H1 (cell line): ENCODE results near the gene ZNF611.

Source experiments
- CTCF ChIP-seq, 3 experiments: IDR thresholded peaks; 1 replicate in 2 of 3; 2 replicates in 1 of 3; pipeline versions ENCODE4 v1.5.1 to v1.6.1; 2011; ENCODE audit warnings: low read length in 3 of 3, mild to moderate bottlenecking in 3 of 3, inconsistent platforms in 2 of 3, low read depth in 1 of 3, moderate library complexity in 1 of 3; ENCODE audit not compliant: insufficient read depth in 1 of 3; ENCODE audit errors: control extremely low read depth in 1 of 3
- EGR1 ChIP-seq: IDR thresholded peaks from 2 replicates; pipeline ENCODE4 v1.6.1; 2011; ENCODE audit warnings: low read depth, low read length, borderline replicate concordance
- JUN ChIP-seq: IDR thresholded peaks from 2 replicates; pipeline ENCODE4 v1.6.1; 2011; ENCODE audit warnings: low read depth, mild to moderate bottlenecking, improper control_type of control experiment, low read length
- MAX ChIP-seq: IDR thresholded peaks from 2 replicates; pipeline ENCODE4 v1.6.1; 2012; ENCODE audit warnings: inconsistent platforms
- POLR2A ChIP-seq, 2 experiments: IDR thresholded peaks; 1 replicate in 1 of 2; 2 replicates in 1 of 2; pipeline ENCODE4 v1.6.1; 2011; ENCODE audit warnings: low read depth in 2 of 2, low read length in 2 of 2, mild to moderate bottlenecking in 2 of 2; ENCODE audit errors: control extremely low read depth in 1 of 2
- RAD21 ChIP-seq, 2 experiments: IDR thresholded peaks in 1 of 2; conservative IDR thresholded peaks in 1 of 2; 2 replicates each; pipeline ENCODE4 v1.6.1; 2011; ENCODE audit warnings: low read depth in 2 of 2, low read length in 2 of 2, improper control_type of control experiment in 1 of 2, inconsistent platforms in 1 of 2, mild to moderate bottlenecking in 1 of 2, moderate library complexity in 1 of 2
- RFX5 ChIP-seq: IDR thresholded peaks from 2 replicates; pipeline ENCODE4 v1.6.1; 2011; ENCODE audit warnings: low read depth, low read length, improper control_type of control experiment, borderline replicate concordance
- SAP30 ChIP-seq: fragments of 300-600 bp; sonication (generic); IDR thresholded peaks from 2 replicates; pipeline ENCODE4 v1.7.1; 2012; ENCODE audit warnings: low read length, moderate library complexity, mild to moderate bottlenecking, inconsistent platforms; ENCODE audit not compliant: insufficient read depth, insufficient replicate concordance
- TCF12 ChIP-seq: IDR thresholded peaks from 2 replicates; pipeline ENCODE4 v1.6.1; 2011; ENCODE audit warnings: low read depth, mild to moderate bottlenecking, low read length
- USF2 ChIP-seq: IDR thresholded peaks from 2 replicates; pipeline ENCODE4 v1.6.1; 2011; ENCODE audit warnings: low read length, improper control_type of control experiment
- YY1 ChIP-seq: IDR thresholded peaks from 2 replicates; pipeline ENCODE4 v1.6.1; 2011; ENCODE audit warnings: low read depth, mild to moderate bottlenecking, low read length

- no peak for TF ChIP-seq YY1
- TF ChIP-seq CTCF (IDR thresholded peaks at IDR 0.05; ENCODE audit: control extremely low read depth in 1 of 3, insufficient read depth in 1 of 3, low read depth in 1 of 3, low read length in 3 of 3) = no peak
- no peak for TF ChIP-seq RFX5
- no peak for TF ChIP-seq EGR1
- TF ChIP-seq USF2 = no peak
- TF ChIP-seq RAD21 (IDR thresholded peaks at IDR 0.05 in 1 of 2, conservative IDR thresholded peaks at IDR 0.05 in 1 of 2; ENCODE audit: low read depth in 2 of 2, low read length in 2 of 2) = no peak
- TF ChIP-seq POLR2A (IDR thresholded peaks at IDR 0.05; ENCODE audit: control extremely low read depth in 1 of 2, low read depth in 2 of 2, low read length in 2 of 2) = no peak
- no peak for TF ChIP-seq SAP30
- no peak for TF ChIP-seq MAX
- no peak for TF ChIP-seq TCF12
- TF ChIP-seq JUN = no peak
Observed at GRCh38 chr19:52664461-52664860, 70.4 kb downstream of the ZNF611 start.
